K562 (cell line): ENCODE measurements around the gene GNAL. TPM values are rescaled to one million over a fixed set of nuclear protein-coding genes. Genes with fewer than 3 reads are reported as not detected.

Experiments
- ATAC-seq: fragments of 200-7000 bp; cut with Tn5 transposase; 3 replicates; pipeline ENCODE4 v1.9.1; 2020; ENCODE audit warnings: moderate library complexity
- BruUV-seq: library from RNA; stranded (reverse); fragments of 400-500 nt; replicated peaks from 2 replicates; lab custom pipeline; 2021; lab: Mats Ljungman, UMichigan
- CTCF ChIA-PET: fragments of 300-600 bp; formaldehyde crosslinking; extraction: SDS; loops from one replicate; lab custom pipeline; 2021; ENCODE audit warnings: low intra/inter-chr PET ratio; lab: Yijun Ruan, JAX
- POLR2A ChIA-PET: fragments of 300-600, 350-650 bp; sonication (Branson Sonifier 250); formaldehyde crosslinking; extraction: SDS; loops from one replicate; lab custom pipeline; 2021; ENCODE audit warnings: antibody characterized with exemption, inconsistent platforms; lab: Yijun Ruan, JAX
- DNase-seq, 4 experiments: peaks; one replicate each; pipeline versions ENCODE4 v3.0.0 to v3.0.0-alpha.2; 2011 to 2018; ENCODE audit warnings: low spot score in 3 of 4, mixed read lengths in 3 of 4; ENCODE audit errors: extremely low read depth in 1 of 4
- FAIRE-seq: peaks from 2 replicates; lab custom pipeline; 2011; peaks lifted over from hg19 to GRCh38; lab: Jason Lieb, UNC
- H2AFZ ChIP-seq: 2 replicates; pipeline ENCODE4 v1.6.0; 2011; ENCODE audit warnings: low read depth, low read length, control low read depth, inconsistent platforms
- H3K27ac ChIP-seq: fragments of 200-600 bp; 3 replicates; pipeline ENCODE4 v1.8.0; 2011; ENCODE audit warnings: low read depth, mild to moderate bottlenecking, control low read depth, inconsistent platforms, low read length, moderate library complexity, mixed read lengths; ENCODE audit errors: extremely low read depth
- H3K27me3 ChIP-seq, 2 experiments: fragments of 300-600 bp in 1 of 2; 2 replicates in 1 of 2; 3 replicates in 1 of 2; pipeline versions ENCODE4 v1.6.0 to v1.8.0; 2011; ENCODE audit warnings: inconsistent platforms in 2 of 2, low read length in 2 of 2, mild to moderate bottlenecking in 1 of 2, mixed read lengths in 1 of 2, moderate library complexity in 1 of 2; ENCODE audit not compliant: control insufficient read depth in 2 of 2, insufficient read depth in 2 of 2
- H3K36me3 ChIP-seq: fragments of 300-600 bp; 3 replicates; pipeline ENCODE4 v1.8.0; 2011; ENCODE audit warnings: mild to moderate bottlenecking, low read length, inconsistent platforms; ENCODE audit not compliant: control insufficient read depth, insufficient read depth
- H3K4me1 ChIP-seq, 2 experiments: fragments of 200-600 bp in 1 of 2; replicated peaks in 1 of 2; 2 replicates in 1 of 2; 3 replicates in 1 of 2; pipeline versions ENCODE4 v1.5.1 to v1.8.0; 2011; ENCODE audit warnings: inconsistent platforms in 2 of 2, low read length in 2 of 2, mild to moderate bottlenecking in 1 of 2, mixed read lengths in 1 of 2, moderate library complexity in 1 of 2; ENCODE audit not compliant: control insufficient read depth in 2 of 2, insufficient read depth in 2 of 2
- H3K4me2 ChIP-seq: 2 replicates; pipeline ENCODE4 v1.6.1; 2011; ENCODE audit warnings: low read length, control low read depth, inconsistent platforms, mixed read lengths; ENCODE audit not compliant: insufficient read depth
- H3K4me3 ChIP-seq: fragments of 200-600 bp; sonication (generic), shearing (Covaris generic); 2 replicates; pipeline ENCODE4 v1.5.1; 2016; ENCODE audit warnings: control low read depth, inconsistent platforms
- H3K79me2 ChIP-seq: fragments of 200-600 bp; 3 replicates; pipeline ENCODE4 v1.8.0; 2011; ENCODE audit warnings: low read length, inconsistent platforms; ENCODE audit not compliant: control insufficient read depth, insufficient read depth
- H3K9ac ChIP-seq, 2 experiments: 2 replicates each; pipeline versions ENCODE4 v1.6.0 to v1.6.1; 2011; ENCODE audit warnings: low read depth in 2 of 2, low read length in 2 of 2, control low read depth in 1 of 2, inconsistent platforms in 1 of 2, mild to moderate bottlenecking in 1 of 2, mixed read lengths in 1 of 2; ENCODE audit not compliant: insufficient read depth in 1 of 2
- H3K9me1 ChIP-seq: one replicate; pipeline ENCODE4 v1.6.0; 2011; ENCODE audit warnings: inconsistent platforms, mild to moderate bottlenecking, low read length, moderate library complexity; ENCODE audit not compliant: control insufficient read depth, insufficient read depth
- H3K9me3 ChIP-seq: replicated peaks from 2 replicates; pipeline ENCODE4 v1.5.1; 2011; ENCODE audit warnings: low read depth, low read length, inconsistent platforms; ENCODE audit not compliant: control insufficient read depth, insufficient read depth
- H4K20me1 ChIP-seq: replicated peaks from 2 replicates; pipeline ENCODE4 v1.6.1; 2011; ENCODE audit warnings: low read length, inconsistent platforms, mixed read lengths; ENCODE audit not compliant: control insufficient read depth, insufficient read depth
- FOXJ3 ChIP-seq: sonication (generic); formaldehyde crosslinking; IDR thresholded peaks from 2 replicates; pipeline ENCODE4 v1.4.0; 2020; ENCODE audit warnings: mild to moderate bottlenecking, missing genetic modification reagents
- HDAC6 ChIP-seq: IDR thresholded peaks from 2 replicates; pipeline ENCODE4 v1.6.1; 2012; ENCODE audit warnings: low read depth, mild to moderate bottlenecking, control low read depth, inconsistent platforms, low read length, moderate library complexity
- KLF6 ChIP-seq: fragments of 250-450 bp; sonication (Bioruptor Pico); IDR thresholded peaks from 2 replicates; pipeline ENCODE4 v1.4.0; 2020; ENCODE audit warnings: mild to moderate bottlenecking, moderate library complexity, borderline replicate concordance
- MBD1 ChIP-seq: fragments of 250-450 bp; sonication (Bioruptor Pico); IDR thresholded peaks from 2 replicates; pipeline ENCODE4 v1.8.0; 2022; ENCODE audit warnings: inconsistent platforms
- TFAM ChIP-seq: fragments of 250-450 bp; sonication (Bioruptor Pico); conservative IDR thresholded peaks from 2 replicates; pipeline ENCODE4 v1.5.0; 2021; ENCODE audit warnings: mild to moderate bottlenecking, moderate library complexity
- THAP7 ChIP-seq: fragments of 250-450 bp; sonication (Bioruptor Pico); IDR thresholded peaks from 2 replicates; pipeline ENCODE4 v1.5.0; 2021
- ZBTB9 ChIP-seq: fragments of 450-650 bp; formaldehyde crosslinking; IDR thresholded peaks from 2 replicates; pipeline ENCODE4 v1.4.0; 2020; ENCODE audit warnings: mild to moderate bottlenecking, moderate library complexity
- ZNF407 ChIP-seq: fragments of 450-650 bp; IDR thresholded peaks from 2 replicates; pipeline ENCODE4 v1.6.1; 2016; ENCODE audit warnings: low read depth
- WGBS: fragments of 100-300 bp; shearing (Covaris generic); methylation state at CpG from one replicate; pipeline ENCODE4 v1.1.6; 2016; ENCODE audit warnings: low coverage, mixed read lengths; ENCODE audit not compliant: insufficient coverage; ENCODE audit errors: missing lambda C conversion rate; 5-methylcytosine and 5-hydroxymethylcytosine counted together
- in situ Hi-C: fragments of 300-500 bp; cut with MboI; formaldehyde crosslinking; loops from 4 replicates; pipeline ENCODE4 v1.15.0; 2018; ENCODE audit warnings: inconsistent platforms, mixed read lengths
- intact Hi-C: fragments of 100-400 bp; cut with micrococcal nuclease; formaldehyde crosslinking; loops from 2 replicates; pipeline ENCODE4 v1.14.2; 2022
- polyA plus RNA-seq, 8 experiments: library from polyadenylated mRNA; depleted of rRNA in 4 of 8; stranded (reverse) in 5 of 8; unstranded in 3 of 8; fragments of >200 nt; fragmentation: Nextera tagmentation in 2 of 8; fragmentation: Illumina TruSeq in 1 of 8; extraction: Ambion mirVana in 2 of 8; extraction: Trizol in 1 of 8; gene quantifications; 2 replicates each; pipeline versions ENCODE4 v1.2.1 to v1.2.3, GENCODE V29; 2011 to 2014; ENCODE audit warnings: inconsistent platforms in 1 of 8, missing spikeins in 1 of 8
- total RNA-seq, 7 experiments: library from RNA; depleted of rRNA in 6 of 7; stranded (reverse); fragments of >200 nt in 6 of 7; fragmentation: Illumina TruSeq in 2 of 7; extraction: Trizol in 2 of 7; gene quantifications; 2 replicates each; pipeline versions ENCODE4 v1.2.1 to v1.2.3, GENCODE V29; 2011 to 2021; ENCODE audit warnings: low replicate concordance in 1 of 7
- TF ChIP-seq, protein P1 (sequence below): fragments of 450-650 bp; IDR thresholded peaks from one replicate; pipeline ENCODE4 v1.6.1; 2018; ENCODE audit warnings: mild to moderate bottlenecking, moderate library complexity; ENCODE audit not compliant: partially characterized antibody

The GNAL gene
- total and polyA plus RNA-seq, 9 of the 15 experiments (the other 6 are each of a cell fraction or from before 2014, with no cell fraction given) = under 0.01 to 0.10 (median 0.01) TPM; not detected in 5

DNA sequence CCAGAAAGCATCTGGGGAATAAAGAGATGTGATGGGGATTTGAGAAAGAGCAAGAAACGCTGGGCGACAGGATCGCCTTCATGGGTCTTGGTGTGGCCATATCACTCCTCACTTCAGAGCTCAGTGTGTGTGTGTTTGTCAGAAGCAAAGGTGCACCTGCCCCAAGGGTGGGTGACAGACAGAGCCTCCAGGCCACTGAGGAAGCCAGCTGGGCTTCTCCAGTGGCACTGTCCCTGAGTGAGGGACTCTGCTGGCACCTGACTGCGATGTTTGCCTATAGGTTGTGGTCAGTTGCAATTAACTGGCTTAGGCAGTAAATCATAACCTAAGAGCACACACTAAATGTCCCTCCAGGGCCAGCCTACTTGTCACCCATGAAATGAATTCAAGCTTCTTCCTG is 23.5 kb upstream of the GNAL start:
- no peak overlapping the region for H3K9ac ChIP-seq
- no peaks in the 10 kb centered on the region for H3K36me3 ChIP-seq
- peaks cover 20 to 29% of the 10 kb centered on the region in 2 experiments; a peak in 3 of 5 replicates for H3K27me3 ChIP-seq
- H4K20me1 ChIP-seq = no peaks in the 10 kb centered on the region
- ChIA-PET POLR2A (no interaction called here), CTCF (no interaction called here)
- FAIRE-seq (no peak), DNase-seq (no peak), ATAC-seq (no peak)
- WGBS = 0% methylated on average over 4 of the region's 4 CpGs
- H3K9me1 ChIP-seq = no peaks in the 10 kb centered on the region
- H3K9me3 ChIP-seq = no peaks in the 10 kb centered on the region
- intact Hi-C loops (no loop called here), in situ Hi-C loops (no loop called here)
- no peak overlapping the region for H2AFZ ChIP-seq
- no peak overlapping the region for H3K4me3 ChIP-seq
- H3K27ac ChIP-seq = no peak overlapping the region
- H3K4me1 ChIP-seq = no peaks in the 10 kb centered on the region
- H3K79me2 ChIP-seq = no peaks in the 10 kb centered on the region
- no peak overlapping the region for H3K4me2 ChIP-seq
- BruUV-seq = no TSS peak
- TF ChIP-seq HDAC6 = no peak
- TF ChIP-seq, protein P1, sequence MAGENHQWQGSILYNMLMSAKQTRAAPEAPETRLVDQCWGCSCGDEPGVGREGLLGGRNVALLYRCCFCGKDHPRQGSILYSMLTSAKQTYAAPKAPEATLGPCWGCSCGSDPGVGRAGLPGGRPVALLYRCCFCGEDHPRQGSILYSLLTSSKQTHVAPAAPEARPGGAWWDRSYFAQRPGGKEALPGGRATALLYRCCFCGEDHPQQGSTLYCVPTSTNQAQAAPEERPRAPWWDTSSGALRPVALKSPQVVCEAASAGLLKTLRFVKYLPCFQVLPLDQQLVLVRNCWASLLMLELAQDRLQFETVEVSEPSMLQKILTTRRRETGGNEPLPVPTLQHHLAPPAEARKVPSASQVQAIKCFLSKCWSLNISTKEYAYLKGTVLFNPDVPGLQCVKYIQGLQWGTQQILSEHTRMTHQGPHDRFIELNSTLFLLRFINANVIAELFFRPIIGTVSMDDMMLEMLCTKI = no peak
- TF ChIP-seq MBD1 (CRISPR knock-in tag) = no peak
- TF ChIP-seq ZBTB9 (CRISPR knock-in tag) = no peak
- TF ChIP-seq ZNF407 = no peak
- TF ChIP-seq THAP7 (CRISPR knock-in tag) = no peak
- no peak for TF ChIP-seq TFAM (CRISPR knock-in tag)
- no peak for TF ChIP-seq KLF6
- TF ChIP-seq FOXJ3 (CRISPR knock-in tag) = no peak
